Mesenchymal stem cell (in vitro differentiated cells and primary cell): ENCODE data around the gene ZNF267. TPM values are rescaled to one million over a fixed set of nuclear protein-coding genes. Genes with fewer than 3 reads are reported as not detected.
A peak's percentile ranks its signal among the peaks of the same experiment; 100 is the strongest.
"Not testable (repeated sequence)": the region's sequence is repeated elsewhere in the genome, so short reads cannot be mapped to it uniquely, and the experiment has no call there.

ENCODE experiments used
- DNase-seq: peaks from one replicate; pipeline ENCODE4 v3.0.0-alpha.2; 2013
- H2AFZ ChIP-seq: one replicate; pipeline ENCODE4 v1.6.1; 2013; ENCODE audit warnings: low read depth, mild to moderate bottlenecking, control low read depth, inconsistent platforms, low read length, moderate library complexity
- H2AK5ac ChIP-seq: 2 replicates; pipeline ENCODE4 v1.6.1; 2013; ENCODE audit warnings: low read length, moderate library complexity, mild to moderate bottlenecking, inconsistent platforms; ENCODE audit not compliant: severe bottlenecking
- H2BK120ac ChIP-seq: one replicate; pipeline ENCODE4 v1.6.1; 2013; ENCODE audit warnings: low read depth, mild to moderate bottlenecking, inconsistent platforms, low read length, moderate library complexity
- H2BK12ac ChIP-seq, 2 experiments: one replicate each; pipeline ENCODE4 v1.6.1; 2013; ENCODE audit warnings: inconsistent platforms in 2 of 2, low read length in 2 of 2, mild to moderate bottlenecking in 2 of 2, moderate library complexity in 2 of 2, control low read depth in 1 of 2
- H2BK15ac ChIP-seq: one replicate; pipeline ENCODE4 v1.6.1; 2013; ENCODE audit warnings: mild to moderate bottlenecking, low read depth, inconsistent platforms; ENCODE audit not compliant: poor library complexity, severe bottlenecking
- H2BK5ac ChIP-seq: 2 replicates; pipeline ENCODE4 v1.6.1; 2013; ENCODE audit warnings: low read depth, mild to moderate bottlenecking, low read length, control low read depth, inconsistent platforms; ENCODE audit not compliant: poor library complexity, severe bottlenecking
- H3K14ac ChIP-seq, 2 experiments: one replicate each; pipeline ENCODE4 v1.6.1; 2013; ENCODE audit warnings: inconsistent platforms in 2 of 2, low read length in 2 of 2, control low read depth in 1 of 2, mild to moderate bottlenecking in 1 of 2, moderate library complexity in 1 of 2
- H3K18ac ChIP-seq, 2 experiments: one replicate each; pipeline ENCODE4 v1.6.1; 2013; ENCODE audit warnings: inconsistent platforms in 2 of 2, low read length in 2 of 2, control low read depth in 1 of 2, low read depth in 1 of 2, mild to moderate bottlenecking in 1 of 2
- H3K23ac ChIP-seq, 2 experiments: one replicate each; pipeline ENCODE4 v1.6.1; 2013; ENCODE audit warnings: inconsistent platforms in 2 of 2, low read length in 2 of 2, mild to moderate bottlenecking in 2 of 2, moderate library complexity in 2 of 2, control low read depth in 1 of 2
- H3K27ac ChIP-seq: 2 replicates; pipeline ENCODE4 v1.5.1; 2013; ENCODE audit warnings: mild to moderate bottlenecking, moderate library complexity, low read length, control low read depth, inconsistent platforms; ENCODE audit not compliant: poor library complexity, severe bottlenecking
- H3K27me3 ChIP-seq, 2 experiments: 2 replicates each; pipeline versions ENCODE4 v1.6.1 to v1.7.0; 2013; ENCODE audit warnings: low read length in 2 of 2, mild to moderate bottlenecking in 2 of 2, moderate library complexity in 2 of 2, control low read depth in 1 of 2, inconsistent platforms in 1 of 2; ENCODE audit not compliant: control insufficient read depth in 1 of 2, insufficient read depth in 1 of 2
- H3K36me3 ChIP-seq, 2 experiments: 2 replicates each; pipeline versions ENCODE4 v1.6.1 to v1.7.0; 2013; ENCODE audit warnings: low read length in 2 of 2, control low read depth in 1 of 2, inconsistent platforms in 1 of 2, low read depth in 1 of 2, mild to moderate bottlenecking in 1 of 2; ENCODE audit not compliant: insufficient read depth in 2 of 2, control insufficient read depth in 1 of 2
- H3K4ac ChIP-seq, 2 experiments: one replicate each; pipeline ENCODE4 v1.6.1; 2013; ENCODE audit warnings: inconsistent platforms in 2 of 2, low read length in 2 of 2, mild to moderate bottlenecking in 2 of 2, moderate library complexity in 2 of 2, control low read depth in 1 of 2, low read depth in 1 of 2
- H3K4me1 ChIP-seq: 2 replicates; pipeline ENCODE4 v1.6.1; 2013; ENCODE audit warnings: low read depth, low read length, control low read depth; ENCODE audit not compliant: control insufficient read depth, insufficient read depth
- H3K4me2 ChIP-seq: 2 replicates; pipeline ENCODE4 v1.6.1; 2013; ENCODE audit warnings: low read length, mild to moderate bottlenecking, inconsistent platforms; ENCODE audit not compliant: poor library complexity, severe bottlenecking
- H3K4me3 ChIP-seq, 2 experiments: 2 replicates each; pipeline versions ENCODE4 v1.5.1 to v1.7.0; 2013; ENCODE audit warnings: low read length in 2 of 2, mild to moderate bottlenecking in 2 of 2, control low read depth in 1 of 2, low read depth in 1 of 2; ENCODE audit not compliant: insufficient read depth in 1 of 2
- H3K79me1 ChIP-seq: replicated peaks from 2 replicates; pipeline ENCODE4 v1.6.1; 2013; ENCODE audit warnings: mild to moderate bottlenecking, control low read depth, low read length, inconsistent platforms; ENCODE audit not compliant: poor library complexity, severe bottlenecking
- H3K9ac ChIP-seq: 2 replicates; pipeline ENCODE4 v1.7.0; 2013; ENCODE audit warnings: mild to moderate bottlenecking, low read length, moderate library complexity
- H3K9me3 ChIP-seq: 2 replicates; pipeline ENCODE4 v1.7.0; 2013; ENCODE audit warnings: mild to moderate bottlenecking, low read length; ENCODE audit not compliant: control insufficient read depth
- H4K8ac ChIP-seq: one replicate; pipeline ENCODE4 v1.6.1; 2013; ENCODE audit warnings: inconsistent platforms, mild to moderate bottlenecking, low read length, moderate library complexity
- H4K91ac ChIP-seq: one replicate; pipeline ENCODE4 v1.6.1; 2013; ENCODE audit warnings: mild to moderate bottlenecking, low read length, inconsistent platforms
- WGBS: methylation state at CpG from one replicate; pipeline ENCODE4 v1.1.7; 2013; ENCODE audit warnings: mixed read lengths; 5-methylcytosine and 5-hydroxymethylcytosine counted together
- polyA plus RNA-seq, 2 experiments: library from polyadenylated mRNA; stranded (reverse); fragments of 200-250 nt; gene quantifications; one replicate each; pipeline ENCODE4 v1.2.3, GENCODE V29; 2013

Gene ZNF267
- 5.0 TPM for polyA plus RNA-seq (2013, experiment 1 of 2)
- polyA plus RNA-seq (2013, experiment 2 of 2) = 5.2 TPM

DNA sequence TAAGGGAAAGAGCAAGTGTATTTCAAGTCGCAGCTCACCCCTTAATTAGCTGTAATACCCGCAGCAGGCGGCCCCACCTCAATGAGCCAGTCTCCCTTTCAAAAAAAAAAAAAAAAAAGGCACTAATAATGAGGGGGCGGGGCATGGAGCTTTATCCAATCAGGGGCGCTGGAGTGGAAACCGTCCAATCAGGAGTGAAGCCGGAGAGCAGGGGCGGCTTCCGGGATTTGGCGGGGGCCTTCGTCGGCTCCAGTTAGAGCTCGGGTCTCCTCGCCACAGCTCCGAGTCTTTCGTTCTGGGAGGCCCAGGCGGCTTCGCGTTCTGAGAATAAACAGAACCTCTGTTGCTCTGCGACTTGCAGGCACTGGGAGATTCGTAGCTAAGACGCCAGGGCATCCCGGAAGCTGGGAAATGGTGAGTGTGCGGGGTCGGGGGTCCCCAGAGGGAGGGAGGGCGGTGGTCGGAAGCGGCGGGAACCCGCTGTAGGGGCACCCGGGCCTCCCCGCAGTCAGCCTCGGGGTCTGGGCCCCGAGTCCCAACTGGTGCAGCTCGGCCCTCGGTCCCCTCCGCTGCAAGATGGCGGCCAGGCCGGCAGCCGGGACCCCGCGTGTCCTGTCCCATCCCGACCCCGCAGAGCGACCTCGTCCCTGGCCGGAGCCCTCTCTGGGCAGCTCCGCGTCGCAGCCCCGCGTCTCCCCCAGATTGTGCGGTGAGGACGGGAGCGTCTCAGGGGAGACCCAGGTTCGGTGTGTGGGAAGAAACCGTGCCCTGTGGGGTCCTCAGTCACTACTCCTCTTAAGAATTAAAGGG lies at the start of gene ZNF267:
ZNF267 (plus strand) TSS at position 252 of the 810 bp plus-strand sequence; CDS start at position 412, 160 bp downstream.
- DNase-seq = peak; percentile 95
- peaks cover 8% of the 10 kb centered on the region for H3K79me1 ChIP-seq
- peak within 1 kb of the TSS; percentile 90 for H4K8ac ChIP-seq
- H3K36me3 ChIP-seq = peaks cover 7% of the 10 kb centered on the region in 2 experiments
- no peak within 1 kb of the TSS for H2BK12ac ChIP-seq
- H3K9ac ChIP-seq = peak within 1 kb of the TSS; percentile 99
- H3K4me3 ChIP-seq = peak within 1 kb of the TSS; percentile 97 to 99
- H2AFZ ChIP-seq = peak within 1 kb of the TSS; percentile 89
- no peak within 1 kb of the TSS for H2BK5ac ChIP-seq
- peak within 1 kb of the TSS; percentile 20 to 90 for H3K23ac ChIP-seq
- H3K4me1 ChIP-seq = peaks cover 22% of the 10 kb centered on the region
- H3K4me2 ChIP-seq = peak within 1 kb of the TSS; percentile 98
- peak within 1 kb of the TSS; percentile 63 for H3K27ac ChIP-seq
- H3K18ac ChIP-seq = peak within 1 kb of the TSS; percentile 77 to 95
- peak within 1 kb of the TSS; percentile 85 for H4K91ac ChIP-seq
- peak within 1 kb of the TSS; percentile 42 for H2BK120ac ChIP-seq
- peak within 1 kb of the TSS; percentile 82 to 91 for H3K4ac ChIP-seq
- no peaks in the 10 kb centered on the region for H3K9me3 ChIP-seq
- under 1% methylated on average over 42 of the region's 57 CpGs for WGBS
- H3K14ac ChIP-seq = peak within 1 kb of the TSS; percentile 28 to 94
- no peaks in the 10 kb centered on the region for H3K27me3 ChIP-seq
- peak within 1 kb of the TSS; percentile 86 for H2BK15ac ChIP-seq
- H2AK5ac ChIP-seq = no peak within 1 kb of the TSS

DNA sequence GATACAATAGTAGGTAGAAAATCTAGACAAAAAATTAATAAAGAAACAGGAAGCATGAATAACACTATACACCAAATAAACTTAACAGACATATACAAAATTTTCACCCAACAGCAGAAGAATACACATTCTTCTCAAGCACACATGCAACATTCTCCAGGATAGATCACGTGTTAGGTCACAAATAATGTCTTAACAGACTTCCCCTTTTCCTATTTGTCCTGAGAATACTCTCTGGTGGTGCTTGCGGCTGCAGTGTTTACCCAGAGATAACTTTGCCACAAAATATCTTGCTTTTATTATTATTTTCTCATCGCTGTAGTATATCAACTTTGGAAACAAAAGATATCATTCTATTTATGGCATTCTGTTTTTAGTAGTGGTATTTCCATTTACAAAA lies 40.6 kb upstream of the ZNF267 start:
- Histone ChIP-seq H2BK5ac (no peak overlapping the region), H3K4me1 (no peaks in the 10 kb centered on the region), H4K91ac (no peak overlapping the region), H3K27ac (no peak overlapping the region), H2BK15ac (no peak overlapping the region), H3K23ac (no peak overlapping the region), H3K27me3 (no peaks in the 10 kb centered on the region), H3K4ac (no peak overlapping the region), H3K4me3 (no peak overlapping the region), H4K8ac (no peak overlapping the region), H3K4me2 (no peak overlapping the region), H3K18ac (no peak overlapping the region), H2BK12ac (no peak overlapping the region), H2AFZ (no peak overlapping the region), H3K14ac (no peak overlapping the region), H3K79me1 (no peaks in the 10 kb centered on the region), H3K9me3 (peaks cover 16% of the 10 kb centered on the region), H2AK5ac (no peak overlapping the region), H2BK120ac (no peak overlapping the region), H3K9ac (no peak overlapping the region), H3K36me3 (no peaks in the 10 kb centered on the region)
- DNase-seq = no peak
- 44% methylated on average over 2 of the region's 3 CpGs for WGBS

DNA sequence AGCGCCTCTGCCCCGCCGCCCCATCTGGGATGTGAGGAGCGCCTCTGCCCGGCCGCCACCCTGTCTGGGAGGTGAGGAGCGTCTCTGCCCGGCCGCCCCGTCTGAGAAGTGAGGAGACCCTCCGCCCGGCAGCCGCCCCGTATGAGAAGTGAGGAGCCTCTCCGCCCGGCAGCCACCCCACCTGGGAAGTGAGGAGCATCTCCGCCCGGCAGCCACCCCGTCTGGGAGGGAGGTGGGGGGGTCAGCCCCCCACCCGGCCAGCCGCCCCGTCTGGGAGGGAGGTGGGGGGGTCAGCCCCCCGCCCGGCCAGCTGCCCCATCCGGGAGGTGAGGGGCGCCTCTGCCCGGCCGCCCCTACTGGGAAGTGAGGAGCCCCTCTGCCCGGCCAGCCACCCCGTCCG lies 37.2 kb upstream of the ZNF267 start:
- H3K27me3 ChIP-seq, H2BK5ac ChIP-seq: not testable (repeated sequence)
- no CpG with 5 or more reads among the region's 31 CpGs for WGBS

DNA sequence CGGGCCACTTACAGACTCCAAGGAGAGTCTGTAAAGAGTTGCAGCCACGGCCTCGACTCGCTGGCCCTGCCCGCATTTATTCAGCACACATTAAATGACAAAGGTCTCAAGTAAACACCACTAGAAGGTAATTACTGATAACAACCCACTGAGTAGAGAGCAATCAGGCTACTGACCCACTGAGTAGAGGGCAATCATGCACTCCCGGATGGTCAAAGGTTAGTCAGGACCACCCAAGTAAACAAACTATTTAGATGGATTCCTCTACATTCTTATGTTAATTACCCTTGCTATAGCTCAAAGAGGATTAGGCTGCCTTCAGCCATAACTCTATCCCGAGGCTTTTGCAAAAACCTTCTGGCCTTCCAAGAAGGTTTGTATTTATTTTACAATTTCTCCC lies 30.7 kb upstream of the ZNF267 start:
- Histone ChIP-seq H3K27ac (no peak overlapping the region), H3K18ac (no peak overlapping the region), H2BK15ac (no peak overlapping the region), H3K36me3 (no peaks in the 10 kb centered on the region), H3K79me1 (no peaks in the 10 kb centered on the region), H3K4ac (no peak overlapping the region), H3K27me3 (no peaks in the 10 kb centered on the region), H3K9ac (no peak overlapping the region), H2BK12ac (no peak overlapping the region), H4K91ac (no peak overlapping the region), H3K23ac (no peak overlapping the region), H2BK5ac (no peak overlapping the region), H2AK5ac (no peak overlapping the region), H3K4me1 (no peaks in the 10 kb centered on the region), H3K4me3 (no peak overlapping the region), H4K8ac (no peak overlapping the region), H3K14ac (no peak overlapping the region), H3K9me3 (peaks cover 55% of the 10 kb centered on the region), H3K4me2 (no peak overlapping the region), H2BK120ac (no peak overlapping the region), H2AFZ (no peak overlapping the region)
- WGBS = 75% methylated on average over 7 of the region's 7 CpGs
- no peak for DNase-seq

More for the DNA sequence above, 37.2 kb upstream of the ZNF267 start:
- H3K9me3 ChIP-seq = peaks cover 34% of the 10 kb centered on the region
- H2BK12ac ChIP-seq, H3K9ac ChIP-seq, H2AK5ac ChIP-seq, H3K23ac ChIP-seq, H3K36me3 ChIP-seq, H3K79me1 ChIP-seq, H3K4me2 ChIP-seq, H3K18ac ChIP-seq, H4K8ac ChIP-seq, DNase-seq, H3K4ac ChIP-seq, H3K27ac ChIP-seq, H3K4me1 ChIP-seq, H2BK15ac ChIP-seq, H3K4me3 ChIP-seq, H3K14ac ChIP-seq, H2AFZ ChIP-seq, H2BK120ac ChIP-seq, H4K91ac ChIP-seq: not testable (repeated sequence)
